GM19099 (cell line): ENCODE measurements around the gene DMD.

Source experiments
- POLR2A ChIP-seq: IDR thresholded peaks from 3 replicates; pipeline ENCODE4 v1.6.1; 2011; ENCODE audit warnings: low read depth; ENCODE audit not compliant: insufficient read length; ENCODE audit errors: extremely low read depth

Gene DMD

GRCh38 chrX:32533848-32534247 is 677.5 kb downstream of the DMD start:
- TF ChIP-seq POLR2A, result no peak

DNA sequence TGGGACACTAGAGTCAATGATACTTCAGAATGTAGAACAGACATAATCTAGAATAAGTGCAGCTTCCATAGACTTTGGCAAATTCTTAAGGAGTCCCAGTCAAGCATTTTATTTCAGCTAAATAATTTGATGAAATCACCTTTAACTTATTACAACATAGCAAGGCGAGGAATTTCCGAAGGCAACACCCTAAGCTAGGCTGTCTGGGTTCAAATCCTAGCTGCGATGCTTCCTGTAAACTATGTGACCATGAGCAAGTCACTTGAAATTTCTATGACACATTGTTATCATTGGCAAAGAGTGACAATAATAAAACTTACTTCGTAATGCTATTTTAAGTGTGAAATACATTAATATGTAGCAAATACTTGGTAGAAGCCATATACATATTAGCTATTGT is 679.1 kb downstream of the DMD start:
- no peak for TF ChIP-seq POLR2A

DNA sequence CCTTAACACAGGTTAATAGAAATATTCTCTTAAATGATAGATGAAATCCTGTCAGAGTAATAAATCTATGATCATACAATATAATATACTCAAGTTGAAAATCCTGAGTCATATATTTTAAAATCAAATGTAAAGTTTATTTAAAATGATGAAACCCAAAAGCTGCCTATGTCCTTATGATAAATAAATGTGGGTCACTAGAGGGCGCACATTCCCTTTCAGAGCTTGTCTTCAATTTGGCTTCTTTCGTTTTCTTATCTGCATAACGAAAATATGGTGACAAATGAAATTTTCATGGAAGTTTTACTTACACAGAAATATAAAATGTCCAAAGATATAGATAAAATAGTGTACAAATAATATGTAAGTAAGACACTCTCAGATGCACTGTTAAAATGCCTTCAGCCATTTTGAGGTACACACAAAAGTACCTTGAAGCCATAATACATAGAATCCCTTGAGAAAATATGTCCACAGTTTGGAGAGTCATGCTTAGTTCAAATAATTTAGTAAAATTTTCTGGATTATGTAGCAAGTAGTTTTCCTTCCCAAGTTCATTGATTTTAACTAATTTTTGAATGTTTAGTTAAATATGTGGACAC is 680.4 kb downstream of the DMD start:
- no peak for TF ChIP-seq POLR2A

DNA sequence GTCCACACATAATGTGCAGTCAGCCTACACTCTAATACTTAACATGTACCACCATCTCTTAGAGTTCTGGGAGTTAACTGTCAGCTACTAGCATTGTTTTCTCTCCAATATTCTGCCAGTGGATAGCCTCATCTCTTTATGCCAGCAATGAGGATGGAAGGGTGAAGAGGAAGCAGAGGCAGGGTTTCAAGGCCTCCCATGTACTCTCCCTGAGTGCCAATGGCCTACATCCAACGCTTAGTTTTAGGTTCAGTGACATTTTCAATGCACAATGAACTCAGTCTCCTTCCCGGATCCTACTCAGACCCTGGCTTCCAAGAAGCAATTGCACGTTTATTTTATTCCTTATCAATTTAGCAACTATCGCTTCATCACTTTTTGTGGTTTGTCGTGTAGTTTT is 686.1 kb downstream of the DMD start:
- TF ChIP-seq POLR2A, result no peak

GRCh38 chrX:32524385-32524784 is 687.0 kb downstream of the DMD start:
- no peak for TF ChIP-seq POLR2A

DNA sequence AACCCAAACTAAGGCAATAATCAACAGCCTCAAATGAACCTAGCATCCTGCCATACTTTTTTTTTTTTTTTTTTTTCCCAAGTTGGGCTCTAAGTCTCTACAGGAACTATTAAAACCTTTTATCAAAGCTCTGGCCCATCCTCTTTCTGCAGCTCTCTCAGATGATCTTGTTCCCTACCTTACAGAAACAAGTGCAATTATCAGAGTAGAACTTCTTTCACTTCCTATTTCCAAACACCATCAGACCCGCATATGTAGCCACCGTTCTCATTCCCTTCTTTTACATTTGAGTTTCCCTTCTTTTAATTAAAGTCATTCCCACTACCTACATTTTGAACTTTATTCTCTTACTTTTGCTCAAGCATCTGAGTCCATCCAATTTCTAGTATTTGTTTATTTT is 690.6 kb downstream of the DMD start:
- no peak for TF ChIP-seq POLR2A

DNA sequence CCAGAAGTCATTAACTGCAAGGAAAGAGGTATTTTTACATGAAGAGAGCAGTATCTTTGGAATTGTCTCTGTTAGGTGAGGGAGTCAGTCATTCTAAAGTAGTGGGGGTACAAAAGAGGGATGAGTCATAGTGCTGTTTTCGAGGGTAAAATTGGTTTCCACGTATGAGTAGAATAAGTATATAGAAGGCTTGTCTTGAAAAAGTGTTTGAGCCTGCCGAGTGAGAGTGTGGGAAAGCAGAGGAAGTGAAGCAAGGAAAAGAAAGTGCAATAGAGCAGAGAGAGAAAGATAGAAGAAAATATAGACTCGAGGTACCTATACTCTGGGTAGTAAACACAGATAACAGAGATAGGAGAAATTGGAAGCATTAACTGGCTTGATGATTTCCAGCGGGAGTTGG is 696.4 kb downstream of the DMD start:
- TF ChIP-seq POLR2A, result no peak

DNA sequence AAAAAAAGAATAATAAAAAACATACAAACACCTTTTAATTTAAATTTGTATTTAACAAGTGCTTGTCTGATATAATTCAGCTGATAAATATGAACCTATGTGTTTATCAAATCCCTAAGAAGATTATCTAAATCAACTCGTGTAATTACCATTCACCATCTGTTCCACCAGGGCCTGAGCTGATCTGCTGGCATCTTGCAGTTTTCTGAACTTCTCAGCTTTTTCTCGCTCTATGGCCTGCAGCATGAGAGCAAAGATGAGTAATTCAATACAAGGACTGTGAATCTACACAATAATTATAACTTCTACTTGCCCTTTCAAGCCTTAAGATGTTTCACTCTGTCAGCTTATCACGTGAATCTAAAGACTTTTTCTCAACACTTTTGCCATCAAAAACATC is 709.7 kb downstream of the DMD start:
- no peak for TF ChIP-seq POLR2A

DNA sequence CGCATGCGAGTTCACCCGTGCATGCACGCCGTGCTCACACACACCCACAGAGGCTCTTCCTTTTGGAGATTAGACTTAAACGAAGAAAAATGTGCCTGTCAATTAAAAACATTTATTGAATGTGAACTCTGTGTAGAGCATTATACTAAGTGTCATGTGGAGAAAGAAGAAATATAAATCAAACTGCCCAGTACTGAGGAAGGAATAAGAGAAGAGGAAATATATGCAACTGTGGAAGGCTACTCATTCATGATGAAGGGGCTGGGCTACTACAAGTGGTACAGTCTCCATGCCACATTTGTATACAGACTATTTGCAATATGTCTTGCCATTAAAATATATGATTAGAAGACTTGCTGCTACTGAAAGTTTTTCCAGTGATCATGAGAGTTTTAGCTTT is 714.7 kb downstream of the DMD start:
- no peak for TF ChIP-seq POLR2A

DNA sequence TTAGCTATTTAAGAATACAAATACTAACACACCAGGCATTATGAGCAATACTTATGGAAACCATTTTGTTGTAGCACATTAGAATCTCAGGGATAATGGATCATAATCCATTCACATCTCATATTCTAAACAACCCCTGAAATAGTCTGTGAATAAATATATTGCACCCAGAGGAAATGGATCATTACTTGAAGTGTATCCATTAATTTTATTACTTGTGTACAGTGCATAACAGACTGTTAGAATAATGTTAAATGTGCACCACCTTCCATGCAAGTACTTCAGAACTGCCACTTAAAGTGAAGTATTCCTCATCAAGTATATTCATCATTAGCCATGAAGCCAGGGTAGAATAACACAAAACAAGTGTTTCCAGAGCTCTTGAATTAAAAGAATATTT is 715.5 kb downstream of the DMD start:
- TF ChIP-seq POLR2A, result no peak

DNA sequence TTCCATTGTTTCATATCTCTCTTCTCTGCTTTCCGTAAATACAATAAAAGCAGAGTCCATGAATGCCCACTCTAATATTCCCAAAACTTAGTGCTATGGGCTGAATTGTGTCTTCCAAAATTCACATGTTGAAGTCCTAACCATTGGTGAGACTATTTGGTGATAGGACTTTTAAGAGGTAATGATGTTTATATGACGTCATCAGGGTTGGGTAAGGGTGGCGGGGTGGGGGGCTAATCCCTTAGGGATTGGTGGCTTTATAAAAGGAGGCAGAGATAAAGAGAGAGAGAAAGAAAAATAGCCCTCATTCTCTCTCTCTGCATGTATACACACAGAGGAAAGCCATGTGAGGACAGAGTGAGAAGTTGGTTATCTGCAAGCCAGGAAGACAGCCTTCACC is 722.2 kb downstream of the DMD start:
- no peak for TF ChIP-seq POLR2A

DNA sequence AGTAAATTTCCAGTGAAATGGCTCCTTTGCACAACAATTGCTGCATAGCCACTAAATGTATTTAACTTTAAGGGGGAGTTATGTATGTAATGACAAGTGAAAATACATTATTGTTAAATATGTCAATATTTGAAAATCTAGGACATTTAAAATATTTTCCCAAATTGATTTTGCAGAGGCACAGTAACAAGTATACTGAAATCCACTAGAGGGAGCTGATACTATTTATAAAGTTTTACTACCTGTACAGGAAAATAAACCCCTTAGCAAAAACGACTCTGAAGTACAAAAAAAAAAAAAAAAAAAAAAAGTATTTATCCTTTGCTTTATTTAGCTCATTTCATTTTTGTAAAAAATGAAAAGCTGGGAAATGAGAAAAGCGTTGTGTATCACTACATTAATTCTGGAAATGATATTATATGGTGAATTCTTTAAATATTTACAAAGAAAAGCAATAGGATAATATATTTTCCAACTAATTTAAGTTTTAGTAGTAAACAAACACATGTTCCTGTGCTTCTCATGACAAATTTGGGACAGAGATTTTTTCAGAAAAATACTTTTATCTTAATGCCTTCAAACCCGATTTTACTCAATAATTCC is 727.7 kb downstream of the DMD start:
- no peak for TF ChIP-seq POLR2A

- TF ChIP-seq POLR2A, result no peak
Measured at GRCh38 chrX:32480019-32480418, 731.3 kb downstream of the DMD start.

DNA sequence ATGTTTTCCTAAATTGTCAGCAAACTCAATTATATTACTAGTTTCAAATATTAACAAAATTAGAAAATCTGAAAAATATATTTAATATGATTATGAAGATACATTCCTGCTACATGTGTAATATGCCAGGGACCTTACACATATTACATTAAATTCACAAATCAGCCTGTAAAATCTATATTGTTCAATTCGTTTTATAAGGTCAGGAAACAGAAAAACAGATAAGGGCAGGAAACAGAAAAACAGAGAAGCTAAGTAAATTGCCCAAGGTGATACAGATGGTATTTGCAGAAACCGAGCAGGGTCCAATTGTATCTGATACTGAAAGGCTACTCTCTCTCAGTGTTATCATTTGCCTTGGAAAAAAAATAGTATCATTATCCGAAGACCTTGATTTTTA is 739.0 kb downstream of the DMD start:
- no peak for TF ChIP-seq POLR2A

- TF ChIP-seq POLR2A, result no peak
Measured at GRCh38 chrX:32455704-32456103, 755.6 kb downstream of the DMD start.

- TF ChIP-seq POLR2A, result no peak
Measured at GRCh38 chrX:32451954-32452695, 759.2 kb downstream of the DMD start.
